Neural progenitor cell (in vitro differentiated cells): Measurements from ENCODE around the gene CDK3. TPM values are rescaled to one million over a fixed set of nuclear protein-coding genes. Genes with fewer than 3 reads are reported as not detected.

Source experiments
- DNase-seq: peaks from one replicate; pipeline ENCODE4 v3.0.0-alpha.2; 2016; ENCODE audit warnings: low spot score
- H2AFZ ChIP-seq: fragments of 200-600 bp; sonication (generic); replicated peaks from 2 replicates; pipeline ENCODE4 v1.6.1; 2016; ENCODE audit warnings: antibody characterized with exemption
- H3F3A ChIP-seq: fragments of 200-600 bp; sonication (generic); 2 replicates; pipeline ENCODE4 v1.6.1; 2016; ENCODE audit warnings: antibody characterized with exemption, low read depth
- H3K27ac ChIP-seq: fragments of 200-600 bp; sonication (generic); 2 replicates; pipeline ENCODE4 v1.5.1; 2016; ENCODE audit warnings: mild to moderate bottlenecking
- H3K27me3 ChIP-seq: fragments of 200-600 bp; sonication (generic); 2 replicates; pipeline ENCODE4 v1.6.1; 2016; ENCODE audit warnings: mild to moderate bottlenecking, moderate library complexity
- H3K36me3 ChIP-seq: fragments of 200-600 bp; sonication (generic); 2 replicates; pipeline ENCODE4 v1.5.1; 2016
- H3K4me1 ChIP-seq: fragments of 200-600 bp; sonication (generic); 2 replicates; pipeline ENCODE4 v1.6.1; 2016; ENCODE audit warnings: mixed run types
- H3K4me2 ChIP-seq: fragments of 200-600 bp; sonication (generic); 2 replicates; pipeline ENCODE4 v1.6.1; 2016
- H3K4me3 ChIP-seq: fragments of 200-600 bp; sonication (generic); 2 replicates; pipeline ENCODE4 v1.5.1; 2016
- H3K79me2 ChIP-seq: fragments of 200-600 bp; sonication (generic); 2 replicates; pipeline ENCODE4 v1.6.1; 2016; ENCODE audit warnings: low read depth
- H3K9ac ChIP-seq: fragments of 200-600 bp; sonication (generic); 2 replicates; pipeline ENCODE4 v1.6.1; 2016
- H3K9me3 ChIP-seq: fragments of 200-600 bp; sonication (generic); 2 replicates; pipeline ENCODE4 v1.5.1; 2016; ENCODE audit warnings: low read depth
- H4K20me1 ChIP-seq: fragments of 200-600 bp; sonication (generic); 2 replicates; pipeline ENCODE4 v1.6.1; 2016; ENCODE audit warnings: low read depth
- H3K27ac Mint-ChIP-seq: 3 replicates; pipeline ENCODE4 v1.8.0; 2021; ENCODE audit warnings: mixed read lengths
- H3K27me3 Mint-ChIP-seq: 2 replicates; pipeline ENCODE4 v1.8.0; 2022; ENCODE audit warnings: low read depth, mild to moderate bottlenecking, inconsistent platforms, moderate library complexity, mixed read lengths; ENCODE audit not compliant: insufficient read depth
- H3K36me3 Mint-ChIP-seq: 3 replicates; pipeline ENCODE4 v1.8.0; 2021; ENCODE audit warnings: mixed read lengths
- H3K4me1 Mint-ChIP-seq: 3 replicates; pipeline ENCODE4 v1.8.0; 2021; ENCODE audit warnings: mixed read lengths
- H3K4me3 Mint-ChIP-seq: 3 replicates; pipeline ENCODE4 v1.8.0; 2021; ENCODE audit warnings: mild to moderate bottlenecking, moderate library complexity, mixed read lengths
- H3K9me3 Mint-ChIP-seq: 3 replicates; pipeline ENCODE4 v1.8.0; 2020; ENCODE audit warnings: mixed read lengths
- CTCF ChIP-seq: fragments of 200-600 bp; sonication (generic); IDR thresholded peaks from 2 replicates; pipeline ENCODE4 v1.5.1; 2017; ENCODE audit warnings: antibody characterized with exemption, mild to moderate bottlenecking
- EZH2 ChIP-seq: fragments of 200-600 bp; sonication (generic); IDR thresholded peaks from 2 replicates; pipeline ENCODE4 v1.6.1; 2017; ENCODE audit warnings: antibody characterized with exemption, mild to moderate bottlenecking, moderate library complexity
- EZH2phosphoT487 ChIP-seq: fragments of 200-600 bp; sonication (generic); IDR thresholded peaks from 2 replicates; pipeline ENCODE4 v1.6.1; 2017; ENCODE audit warnings: antibody characterized with exemption
- total RNA-seq: library from RNA; depleted of rRNA; stranded (reverse); fragments of >200 nt; gene quantifications from 2 replicates; pipeline ENCODE4 v1.2.3, GENCODE V29; 2015; ENCODE audit warnings: low replicate concordance

The CDK3 gene
- total RNA-seq, 1 donor from 2014 or later: 3.0 TPM

- H3K4me2 ChIP-seq: no peak overlapping the region
- Mint-ChIP-seq H3K4me1 (peaks cover 8% of the 10 kb centered on the region), H3K36me3 (no peaks in the 10 kb centered on the region), H3K27me3 (no peaks in the 10 kb centered on the region), H3K9me3 (no peaks in the 10 kb centered on the region), H3K4me3 (no peak overlapping the region), H3K27ac (no peak overlapping the region)
- H3F3A ChIP-seq: no peaks in the 10 kb centered on the region
- no peak overlapping the region for H3K9ac ChIP-seq
- H3K27ac ChIP-seq: no peak overlapping the region
- TF ChIP-seq EZH2 (no peak), EZH2phosphoT487 (no peak), CTCF (no peak)
- H3K27me3 ChIP-seq: no peaks in the 10 kb centered on the region
- no peak overlapping the region for H2AFZ ChIP-seq
- DNase-seq: no peak
- H3K4me3 ChIP-seq: no peak overlapping the region
- no peaks in the 10 kb centered on the region for H3K4me1 ChIP-seq
- H4K20me1 ChIP-seq: no peaks in the 10 kb centered on the region
- H3K79me2 ChIP-seq: no peaks in the 10 kb centered on the region
- no peaks in the 10 kb centered on the region for H3K36me3 ChIP-seq
- H3K9me3 ChIP-seq: no peaks in the 10 kb centered on the region
These were observed 19.3 kb downstream of the CDK3 start for GRCh38 chr17:76019833-76020467.

GRCh38 chr17:76022285-76022684 lies 21.6 kb downstream of the CDK3 start:
- no peak overlapping the region for H3K4me2 ChIP-seq
- H3K27ac Mint-ChIP-seq: no peak overlapping the region
- H3K79me2 ChIP-seq: no peaks in the 10 kb centered on the region
- no peak overlapping the region for H3K4me3 Mint-ChIP-seq
- H3K27me3 Mint-ChIP-seq: no peaks in the 10 kb centered on the region
- TF ChIP-seq CTCF: no peak
- TF ChIP-seq EZH2: no peak
- TF ChIP-seq EZH2phosphoT487: no peak
- no peaks in the 10 kb centered on the region for H3K36me3 ChIP-seq
- no peak overlapping the region for H3K27ac ChIP-seq
- H3K4me1 Mint-ChIP-seq: peaks cover 6% of the 10 kb centered on the region
- no peak for DNase-seq
- H3K4me3 ChIP-seq: no peak overlapping the region
- no peaks in the 10 kb centered on the region for H3K9me3 Mint-ChIP-seq
- no peaks in the 10 kb centered on the region for H3K9me3 ChIP-seq
- H3F3A ChIP-seq: no peaks in the 10 kb centered on the region
- H3K36me3 Mint-ChIP-seq: no peaks in the 10 kb centered on the region
- H2AFZ ChIP-seq: no peak overlapping the region
- no peak overlapping the region for H3K9ac ChIP-seq
- H4K20me1 ChIP-seq: no peaks in the 10 kb centered on the region
- H3K4me1 ChIP-seq: no peaks in the 10 kb centered on the region
- H3K27me3 ChIP-seq: no peaks in the 10 kb centered on the region

GRCh38 chr17:76022973-76023899 lies 22.6 kb downstream of the CDK3 start:
- Mint-ChIP-seq H3K36me3 (no peaks in the 10 kb centered on the region), H3K4me1 (peaks cover 6% of the 10 kb centered on the region), H3K27ac (peak overlapping the region; percentile 1), H3K9me3 (no peaks in the 10 kb centered on the region), H3K4me3 (peak overlapping the region; percentile 33), H3K27me3 (no peaks in the 10 kb centered on the region)
- H3K4me1 ChIP-seq: no peaks in the 10 kb centered on the region
- TF ChIP-seq CTCF: no peak
- TF ChIP-seq EZH2phosphoT487: no peak
- TF ChIP-seq EZH2: no peak
- H3K4me2 ChIP-seq: no peak overlapping the region
- H3K9me3 ChIP-seq: no peaks in the 10 kb centered on the region
- H3K4me3 ChIP-seq: no peak overlapping the region
- H4K20me1 ChIP-seq: no peaks in the 10 kb centered on the region
- no peaks in the 10 kb centered on the region for H3K27me3 ChIP-seq
- H3K9ac ChIP-seq: no peak overlapping the region
- no peak overlapping the region for H2AFZ ChIP-seq
- no peaks in the 10 kb centered on the region for H3K36me3 ChIP-seq
- no peak for DNase-seq
- H3K79me2 ChIP-seq: no peaks in the 10 kb centered on the region
- no peak overlapping the region for H3K27ac ChIP-seq
- H3F3A ChIP-seq: no peaks in the 10 kb centered on the region
